Neuronal stem cell (in vitro differentiated cells): ENCODE measurements around the gene PDE1C.

Experiments used
- DNase-seq: peaks from one replicate; pipeline ENCODE4 v3.0.0-alpha.2; 2013; ENCODE audit warnings: low spot score
- H2AFZ ChIP-seq: one replicate; pipeline ENCODE4 v1.6.1; 2013; ENCODE audit warnings: mild to moderate bottlenecking, low read length, inconsistent platforms
- H2AK5ac ChIP-seq: 2 replicates; pipeline ENCODE4 v1.6.1; 2013; ENCODE audit warnings: low read depth, mild to moderate bottlenecking, inconsistent platforms, low read length, moderate library complexity, mixed read lengths
- H2BK120ac ChIP-seq: 2 replicates; pipeline ENCODE4 v1.6.1; 2013; ENCODE audit warnings: low read depth, mild to moderate bottlenecking, inconsistent platforms, low read length, moderate library complexity, mixed read lengths
- H2BK12ac ChIP-seq: one replicate; pipeline ENCODE4 v1.6.1; 2013; ENCODE audit warnings: low read length, inconsistent platforms
- H2BK15ac ChIP-seq: 2 replicates; pipeline ENCODE4 v1.6.1; 2013; ENCODE audit warnings: mild to moderate bottlenecking, low read length, inconsistent platforms, mixed read lengths
- H2BK5ac ChIP-seq: one replicate; pipeline ENCODE4 v1.6.1; 2013; ENCODE audit warnings: inconsistent platforms, mild to moderate bottlenecking, low read length, moderate library complexity
- H3K14ac ChIP-seq: one replicate; pipeline ENCODE4 v1.6.1; 2013; ENCODE audit warnings: low read length, inconsistent platforms
- H3K18ac ChIP-seq: 2 replicates; pipeline ENCODE4 v1.6.1; 2013; ENCODE audit warnings: low read length, inconsistent platforms
- H3K23ac ChIP-seq: 2 replicates; pipeline ENCODE4 v1.6.1; 2013; ENCODE audit warnings: low read depth, mild to moderate bottlenecking, mixed read lengths, low read length, inconsistent platforms; ENCODE audit not compliant: poor library complexity
- H3K27ac ChIP-seq: replicated peaks from 3 replicates; pipeline ENCODE4 v1.5.1; 2013; ENCODE audit warnings: low read length, inconsistent platforms
- H3K27me3 ChIP-seq, 3 experiments: 2 replicates each; pipeline ENCODE4 v1.6.1; 2013; ENCODE audit warnings: low read length in 3 of 3, mild to moderate bottlenecking in 2 of 3, inconsistent platforms in 1 of 3, low read depth in 1 of 3, mixed read lengths in 1 of 3, moderate library complexity in 1 of 3; ENCODE audit not compliant: control insufficient read depth in 3 of 3, insufficient read depth in 3 of 3
- H3K36me3 ChIP-seq, 2 donors: replicated peaks in 1 of 2; 2 replicates each; pipeline ENCODE4 v1.6.1; 2013; ENCODE audit warnings: low read length in 2 of 2; ENCODE audit not compliant: control insufficient read depth in 2 of 2, insufficient read depth in 2 of 2
- H3K4ac ChIP-seq: 2 replicates; pipeline ENCODE4 v1.6.1; 2013; ENCODE audit warnings: inconsistent platforms, mild to moderate bottlenecking, low read length, moderate library complexity
- H3K4me1 ChIP-seq, 2 donors: 1 replicate in 1 of 2; 2 replicates in 1 of 2; pipeline ENCODE4 v1.6.1; 2013; ENCODE audit warnings: low read length in 2 of 2, low read depth in 1 of 2; ENCODE audit not compliant: control insufficient read depth in 2 of 2, insufficient read depth in 1 of 2
- H3K4me2 ChIP-seq: one replicate; pipeline ENCODE4 v1.6.1; 2013; ENCODE audit warnings: mild to moderate bottlenecking, low read length, inconsistent platforms; ENCODE audit not compliant: insufficient read depth, poor library complexity, severe bottlenecking
- H3K4me3 ChIP-seq, 2 donors: 2 replicates each; pipeline ENCODE4 v1.5.1; 2013; ENCODE audit warnings: low read length in 2 of 2, mild to moderate bottlenecking in 2 of 2, inconsistent platforms in 1 of 2, moderate library complexity in 1 of 2
- H3K79me1 ChIP-seq: one replicate; pipeline ENCODE4 v1.6.1; 2013; ENCODE audit warnings: low read depth, mild to moderate bottlenecking, inconsistent platforms, low read length, moderate library complexity
- H3K9ac ChIP-seq: one replicate; pipeline ENCODE4 v1.6.1; 2013; ENCODE audit warnings: mild to moderate bottlenecking, low read depth, low read length, inconsistent platforms; ENCODE audit not compliant: poor library complexity
- H3K9me3 ChIP-seq, 2 donors: replicated peaks in 1 of 2; 2 replicates each; pipeline versions ENCODE3 to v1.6.1; 2013; ENCODE audit warnings: low read length in 2 of 2, mild to moderate bottlenecking in 2 of 2, inconsistent platforms in 1 of 2, low read depth in 1 of 2, mixed read lengths in 1 of 2, moderate library complexity in 1 of 2; ENCODE audit not compliant: control insufficient read depth in 2 of 2, insufficient read depth in 1 of 2
- H4K8ac ChIP-seq: one replicate; pipeline ENCODE4 v1.6.1; 2013; ENCODE audit warnings: low read depth, mild to moderate bottlenecking, inconsistent platforms, low read length, moderate library complexity
- H4K91ac ChIP-seq: one replicate; pipeline ENCODE4 v1.6.1; 2013; ENCODE audit warnings: low read length, low read depth, mild to moderate bottlenecking, inconsistent platforms; ENCODE audit not compliant: poor library complexity
- WGBS, 2 donors: extraction: QIAGEN DNeasy Blood & Tissue Kit; methylation state at CpG; one replicate each; pipeline ENCODE4 v1.1.7; 2013; ENCODE audit warnings: missing lambda C conversion rate in 2 of 2, mixed read lengths in 1 of 2; ENCODE audit not compliant: insufficient read length in 2 of 2, insufficient replicate concordance in 1 of 2; ENCODE audit errors: extremely low coverage in 2 of 2; 5-methylcytosine and 5-hydroxymethylcytosine counted together

The PDE1C gene

DNA sequence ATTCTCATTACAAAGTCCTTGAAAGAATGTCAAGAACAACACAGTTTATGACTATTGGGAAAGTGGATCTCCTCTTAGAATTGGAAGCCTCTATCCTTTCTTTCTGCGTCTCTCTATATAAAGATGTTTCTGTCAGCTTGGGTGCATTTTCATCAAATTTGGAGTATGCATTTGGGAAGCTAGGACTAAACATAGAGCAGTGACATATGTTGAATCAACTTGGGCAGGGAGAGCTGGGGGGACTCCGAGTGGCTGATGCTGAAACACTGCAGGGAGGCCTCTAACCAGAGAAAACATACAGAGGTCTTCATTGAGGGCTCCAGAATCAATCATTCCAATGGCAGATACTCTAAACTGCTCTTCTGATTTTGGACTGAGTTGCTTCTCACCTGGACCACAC, 147.4 kb downstream of the PDE1C start:
- H2BK5ac ChIP-seq, result no peak overlapping the region
- H3K9ac ChIP-seq, result no peak overlapping the region
- no peak overlapping the region for H4K91ac ChIP-seq
- H3K23ac ChIP-seq, result no peak overlapping the region
- no peak overlapping the region for H2BK120ac ChIP-seq
- H3K18ac ChIP-seq, result no peak overlapping the region
- no CpG with 5 or more reads among the region's 2 CpGs for WGBS, 2 donors
- H3K9me3 ChIP-seq, result no peaks in the 10 kb centered on the region
- no peak overlapping the region for H2AFZ ChIP-seq
- H3K79me1 ChIP-seq, result no peaks in the 10 kb centered on the region
- H2BK15ac ChIP-seq, result no peak overlapping the region
- DNase-seq, result no peak
- H2AK5ac ChIP-seq, result no peak overlapping the region
- no peaks in the 10 kb centered on the region for H3K36me3 ChIP-seq
- no peak overlapping the region for H3K14ac ChIP-seq
- H3K4me1 ChIP-seq, result peaks cover 0 to 2% of the 10 kb centered on the region in 2 donors
- no peak overlapping the region for H3K27ac ChIP-seq
- H3K27me3 ChIP-seq, result no peaks in the 10 kb centered on the region
- H3K4ac ChIP-seq, result no peak overlapping the region
- H4K8ac ChIP-seq, result no peak overlapping the region
- no peak overlapping the region for H3K4me3 ChIP-seq
- H2BK12ac ChIP-seq, result no peak overlapping the region
- H3K4me2 ChIP-seq, result no peak overlapping the region

DNA sequence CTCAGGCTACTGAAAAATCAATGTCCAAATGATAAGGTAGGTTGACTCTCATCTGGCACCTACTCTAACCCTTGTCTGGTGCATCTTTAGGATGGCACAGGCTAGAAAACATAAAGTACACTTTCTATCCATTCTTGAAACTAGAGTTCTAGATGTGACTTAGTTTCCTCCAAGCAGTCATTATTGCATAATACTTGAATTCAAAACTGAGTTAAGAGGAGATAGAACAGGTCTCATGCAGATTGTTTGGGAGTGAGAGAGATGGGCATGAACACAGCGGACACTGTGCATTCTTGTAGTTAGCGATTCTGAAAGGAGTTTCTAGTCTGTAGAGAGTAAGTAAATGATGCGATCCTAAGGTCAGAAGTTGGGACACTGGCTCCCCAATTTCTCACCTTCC, 149.2 kb downstream of the PDE1C start:
- no peak overlapping the region for H2AFZ ChIP-seq
- no peak overlapping the region for H2AK5ac ChIP-seq
- no peak overlapping the region for H2BK120ac ChIP-seq
- no peak overlapping the region for H3K18ac ChIP-seq
- H3K27ac ChIP-seq, result no peak overlapping the region
- no peak overlapping the region for H3K4ac ChIP-seq
- H3K23ac ChIP-seq, result no peak overlapping the region
- no peak for DNase-seq
- WGBS, 2 donors, result no CpG with 5 or more reads among the region's 3 CpGs
- H3K79me1 ChIP-seq, result no peaks in the 10 kb centered on the region
- H4K8ac ChIP-seq, result no peak overlapping the region
- H3K27me3 ChIP-seq, result no peaks in the 10 kb centered on the region
- H2BK15ac ChIP-seq, result no peak overlapping the region
- H2BK5ac ChIP-seq, result no peak overlapping the region
- no peak overlapping the region for H3K9ac ChIP-seq
- no peak overlapping the region for H4K91ac ChIP-seq
- no peak overlapping the region for H3K4me3 ChIP-seq
- peaks cover 0 to 2% of the 10 kb centered on the region in 2 donors for H3K4me1 ChIP-seq
- H3K36me3 ChIP-seq, result no peaks in the 10 kb centered on the region
- H3K9me3 ChIP-seq, result no peaks in the 10 kb centered on the region
- H3K4me2 ChIP-seq, result no peak overlapping the region
- no peak overlapping the region for H2BK12ac ChIP-seq
- no peak overlapping the region for H3K14ac ChIP-seq

DNA sequence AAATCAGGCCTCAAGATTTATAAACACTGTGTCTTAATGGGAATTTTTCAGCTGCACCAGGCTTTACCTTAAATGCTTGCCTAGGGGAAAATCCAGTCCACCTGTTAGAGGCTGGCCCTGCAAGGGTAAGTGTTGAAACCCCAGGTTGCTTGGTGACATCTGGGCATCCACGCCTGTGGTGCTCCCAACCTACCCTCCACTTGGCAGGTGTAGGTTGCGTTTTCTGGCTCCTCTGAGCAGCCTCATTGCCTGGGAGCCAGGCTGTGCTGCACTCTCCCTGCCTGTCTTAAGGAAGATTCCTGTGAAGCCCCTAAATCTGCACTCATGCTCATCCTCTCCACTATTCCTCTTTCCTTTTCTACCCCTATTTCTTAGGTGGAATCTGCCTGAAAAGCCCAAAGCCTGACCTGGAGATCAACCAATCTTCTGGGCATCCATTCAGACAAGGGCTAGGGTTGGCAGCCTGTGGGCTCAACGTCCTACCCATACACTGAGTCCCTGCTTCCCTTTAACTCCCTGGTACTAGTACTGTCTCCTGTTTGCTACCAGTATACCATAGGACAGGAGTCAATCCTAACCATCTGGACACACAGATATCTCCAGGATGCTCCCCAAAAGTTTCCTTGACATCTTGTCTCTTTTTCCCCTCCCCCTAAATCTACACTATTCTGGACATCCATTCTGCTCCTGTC, 150.4 kb downstream of the PDE1C start:
- Histone ChIP-seq H3K18ac (no peak overlapping the region), H3K9me3 (no peaks in the 10 kb centered on the region), H3K4me2 (no peak overlapping the region), H2AK5ac (no peak overlapping the region), H3K27ac (no peak overlapping the region), H3K9ac (no peak overlapping the region), H3K36me3 (no peaks in the 10 kb centered on the region), H2AFZ (no peak overlapping the region), H3K4ac (no peak overlapping the region), H4K91ac (no peak overlapping the region), H2BK15ac (no peak overlapping the region), H4K8ac (no peak overlapping the region), H3K79me1 (no peaks in the 10 kb centered on the region), H3K4me1 (peaks cover 0 to 2% of the 10 kb centered on the region in 2 donors), H2BK120ac (no peak overlapping the region), H3K4me3 (no peak overlapping the region), H3K27me3 (no peaks in the 10 kb centered on the region), H3K14ac (no peak overlapping the region), H3K23ac (no peak overlapping the region), H2BK5ac (no peak overlapping the region), H2BK12ac (no peak overlapping the region)
- DNase-seq, result no peak
- no CpG with 5 or more reads among the region's 3 CpGs for WGBS, 2 donors

DNA sequence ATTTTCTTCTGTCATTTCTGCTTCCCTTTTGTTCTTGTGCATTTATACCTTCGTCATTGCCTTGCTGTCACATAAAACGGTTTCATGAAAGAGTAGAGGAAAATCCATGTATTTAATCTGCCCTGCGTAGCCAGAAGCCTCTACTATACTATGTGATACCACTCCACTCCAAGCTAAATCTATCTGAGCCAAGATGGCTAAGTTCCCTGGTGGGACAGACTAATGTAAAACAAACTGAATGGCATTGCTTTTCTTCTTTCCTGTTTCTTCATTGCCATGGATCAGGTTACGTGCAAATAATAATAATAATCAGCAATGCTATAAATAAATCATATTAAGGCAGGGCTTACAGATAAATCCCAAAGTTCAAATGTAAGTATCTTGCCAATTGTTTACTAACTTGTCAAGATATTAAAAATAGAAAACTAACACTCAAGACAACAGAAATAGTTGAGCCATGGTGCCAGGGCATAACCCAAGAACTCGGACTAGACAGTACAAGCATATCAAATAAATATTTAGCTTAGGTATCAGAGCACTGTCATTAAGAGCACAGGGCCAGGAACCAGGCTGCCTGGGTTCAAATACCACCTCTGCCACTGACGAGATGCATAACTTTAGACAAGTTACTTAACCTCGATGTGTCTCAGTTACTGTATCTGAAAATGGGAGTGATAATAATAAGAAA, 151.4 kb downstream of the PDE1C start:
- Histone ChIP-seq H2AK5ac (no peak overlapping the region), H3K79me1 (no peaks in the 10 kb centered on the region), H3K9me3 (no peaks in the 10 kb centered on the region), H2BK15ac (no peak overlapping the region), H4K8ac (no peak overlapping the region), H3K14ac (no peak overlapping the region), H2BK5ac (no peak overlapping the region), H3K4me1 (peaks cover 0 to 2% of the 10 kb centered on the region in 2 donors), H3K36me3 (no peaks in the 10 kb centered on the region), H2BK12ac (no peak overlapping the region), H3K27me3 (no peaks in the 10 kb centered on the region), H3K18ac (no peak overlapping the region), H3K23ac (no peak overlapping the region), H3K9ac (no peak overlapping the region), H3K4me2 (no peak overlapping the region), H3K4me3 (no peak overlapping the region), H3K4ac (no peak overlapping the region), H2BK120ac (no peak overlapping the region), H4K91ac (no peak overlapping the region), H2AFZ (no peak overlapping the region), H3K27ac (no peak overlapping the region)
- WGBS, 2 donors, result no CpG with 5 or more reads among the region's 7 CpGs
- no peak for DNase-seq
